ENCODE results near the gene GPM6B. TPM values are rescaled to one million over a fixed set of nuclear protein-coding genes. Genes with fewer than 3 reads are reported as not detected.
A peak's percentile ranks its signal among the peaks of the same experiment; 100 is the strongest.

The GPM6B gene
- total and polyA plus RNA-seq, 7 donors, result 1.1 to 3.9 (median 2.5) TPM

DNA sequence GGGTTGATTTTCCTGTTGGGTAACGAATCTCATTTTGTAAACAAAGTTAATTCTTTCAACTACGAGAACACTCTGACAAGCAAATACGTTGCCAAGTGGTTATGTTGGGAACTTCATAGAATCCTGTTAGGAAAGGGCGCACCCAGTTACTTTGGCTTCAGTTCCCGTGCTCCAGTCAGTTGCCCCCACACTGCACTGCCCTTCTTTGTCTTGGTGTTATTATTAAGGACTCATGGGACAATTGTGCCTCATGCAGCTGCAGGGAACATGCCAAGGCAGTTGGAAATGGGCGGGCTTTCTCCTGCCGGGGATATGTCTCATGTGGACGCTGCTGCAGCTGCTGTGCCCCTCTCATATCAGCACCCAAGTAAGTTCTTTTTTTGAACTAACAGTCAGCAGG, 53.4 kb downstream of the GPM6B start:
- ATAC-seq (peak in 2 of 4 donors; percentile 19 to 40), DNase-seq (peak in 1 of 2 donors; percentile 56)
- WGBS, 3 donors, result 41 to 50% (median 46%) methylated on average over 8 of the region's 8 CpGs
- no peaks in the 10 kb centered on the region for H3K27me3 ChIP-seq (ENCODE audit: insufficient read depth in 3 of 3, low read length in 2 of 3)
- no peak overlapping the region for H3K27ac ChIP-seq
- TF ChIP-seq, protein P1, sequence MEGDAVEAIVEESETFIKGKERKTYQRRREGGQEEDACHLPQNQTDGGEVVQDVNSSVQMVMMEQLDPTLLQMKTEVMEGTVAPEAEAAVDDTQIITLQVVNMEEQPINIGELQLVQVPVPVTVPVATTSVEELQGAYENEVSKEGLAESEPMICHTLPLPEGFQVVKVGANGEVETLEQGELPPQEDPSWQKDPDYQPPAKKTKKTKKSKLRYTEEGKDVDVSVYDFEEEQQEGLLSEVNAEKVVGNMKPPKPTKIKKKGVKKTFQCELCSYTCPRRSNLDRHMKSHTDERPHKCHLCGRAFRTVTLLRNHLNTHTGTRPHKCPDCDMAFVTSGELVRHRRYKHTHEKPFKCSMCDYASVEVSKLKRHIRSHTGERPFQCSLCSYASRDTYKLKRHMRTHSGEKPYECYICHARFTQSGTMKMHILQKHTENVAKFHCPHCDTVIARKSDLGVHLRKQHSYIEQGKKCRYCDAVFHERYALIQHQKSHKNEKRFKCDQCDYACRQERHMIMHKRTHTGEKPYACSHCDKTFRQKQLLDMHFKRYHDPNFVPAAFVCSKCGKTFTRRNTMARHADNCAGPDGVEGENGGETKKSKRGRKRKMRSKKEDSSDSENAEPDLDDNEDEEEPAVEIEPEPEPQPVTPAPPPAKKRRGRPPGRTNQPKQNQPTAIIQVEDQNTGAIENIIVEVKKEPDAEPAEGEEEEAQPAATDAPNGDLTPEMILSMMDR (IDR thresholded peaks at IDR 0.05), result no peak
- H3K4me1 ChIP-seq, result no peaks in the 10 kb centered on the region
- H3K36me3 ChIP-seq (ENCODE audit: insufficient read depth in 1 of 2, low read depth in 1 of 2), result peaks cover 0 to 83% of the 10 kb centered on the region in 2 donors
- H3K4me3 ChIP-seq, result no peak overlapping the region
- H3K9me3 ChIP-seq, result no peaks in the 10 kb centered on the region
- intact Hi-C loops (cut with DNase I), result no loop called here

DNA sequence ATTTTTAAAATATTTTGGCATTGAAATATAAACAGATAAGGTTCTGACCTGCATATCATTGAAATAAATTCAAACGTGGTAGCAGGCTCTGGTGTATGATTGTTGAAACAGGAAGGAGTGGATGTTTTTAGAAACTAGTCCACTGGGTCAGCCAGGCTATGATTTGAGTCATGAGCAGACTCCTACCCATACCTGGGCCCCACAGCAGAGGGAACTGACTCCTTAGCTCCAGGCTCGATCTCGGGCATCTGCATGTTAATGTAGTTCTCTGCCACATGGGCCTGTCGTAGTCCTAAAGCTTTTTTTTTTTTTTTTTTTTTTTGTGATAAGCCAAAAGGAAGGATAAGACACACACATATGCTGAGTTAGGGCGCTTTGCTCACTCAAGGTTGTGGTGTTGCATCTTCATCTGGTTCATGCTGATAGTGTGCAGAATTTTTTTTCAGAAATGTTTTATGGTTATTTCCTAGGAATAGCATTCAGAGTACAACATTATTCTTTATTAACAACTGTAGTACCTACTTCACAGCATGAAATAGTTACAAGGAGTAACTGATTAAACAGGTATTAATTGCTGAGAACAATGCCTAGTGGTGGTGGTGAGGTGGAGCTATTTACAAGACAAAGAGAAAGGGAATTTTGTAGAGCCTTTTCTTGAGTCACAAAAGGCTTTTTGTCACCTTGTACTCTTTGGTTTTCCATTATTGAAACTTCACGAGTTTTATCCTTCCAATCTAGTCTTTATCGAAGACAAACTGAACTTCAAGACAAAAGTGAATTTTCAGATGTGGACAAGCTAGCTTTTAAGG, 55.1 kb downstream of the GPM6B start:
- Histone ChIP-seq H3K9me3 (no peaks in the 10 kb centered on the region), H3K4me1 (no peaks in the 10 kb centered on the region), H3K36me3 (ENCODE audit: insufficient read depth in 1 of 2, low read depth in 1 of 2) (peaks cover 0 to 83% of the 10 kb centered on the region in 2 donors), H3K27me3 (ENCODE audit: insufficient read depth in 3 of 3, low read length in 2 of 3) (no peaks in the 10 kb centered on the region), H3K4me3 (no peak overlapping the region), H3K27ac (no peak overlapping the region)
- WGBS, 3 donors, result 69 to 74% (median 70%) methylated on average over 7 of the region's 7 CpGs
- intact Hi-C loops (cut with DNase I), result no loop called here
- no peak for ATAC-seq
- TF ChIP-seq, protein P1 (IDR thresholded peaks at IDR 0.05), result no peak
- DNase-seq, result no peak

DNA sequence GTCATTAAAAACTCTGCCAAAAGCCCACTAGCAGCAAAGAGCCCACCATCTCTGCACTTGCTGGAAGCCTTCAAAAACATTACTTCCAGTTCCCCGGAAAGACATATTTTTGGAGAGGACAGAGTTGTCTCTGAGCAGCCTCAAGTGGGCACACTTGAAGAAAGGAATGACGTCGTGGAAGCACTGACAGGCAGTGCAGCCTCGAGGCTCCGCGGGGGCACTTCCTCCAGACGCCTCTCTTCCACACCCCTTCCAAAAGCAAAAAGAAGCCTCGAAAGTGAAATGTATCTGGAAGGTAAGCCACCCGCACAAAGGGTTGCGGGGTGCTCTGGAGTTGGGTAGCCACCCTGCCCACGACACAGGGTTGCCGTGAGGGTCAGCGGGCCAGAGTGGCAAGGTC, 56.5 kb downstream of the GPM6B start:
- no peak overlapping the region for H3K4me3 ChIP-seq
- no peaks in the 10 kb centered on the region for H3K9me3 ChIP-seq
- peaks cover 0 to 80% of the 10 kb centered on the region in 2 donors for H3K36me3 ChIP-seq (ENCODE audit: insufficient read depth in 1 of 2, low read depth in 1 of 2)
- H3K4me1 ChIP-seq, result no peaks in the 10 kb centered on the region
- no peaks in the 10 kb centered on the region for H3K27me3 ChIP-seq (ENCODE audit: insufficient read depth in 3 of 3, low read length in 2 of 3)
- ATAC-seq, result no peak
- 75 to 87% (median 83%) methylated on average over 13 of the region's 13 CpGs for WGBS, 3 donors
- intact Hi-C loops (cut with DNase I), result no loop called here
- no peak for DNase-seq
- TF ChIP-seq, protein P1 (IDR thresholded peaks at IDR 0.05), result no peak
- no peak overlapping the region for H3K27ac ChIP-seq

DNA sequence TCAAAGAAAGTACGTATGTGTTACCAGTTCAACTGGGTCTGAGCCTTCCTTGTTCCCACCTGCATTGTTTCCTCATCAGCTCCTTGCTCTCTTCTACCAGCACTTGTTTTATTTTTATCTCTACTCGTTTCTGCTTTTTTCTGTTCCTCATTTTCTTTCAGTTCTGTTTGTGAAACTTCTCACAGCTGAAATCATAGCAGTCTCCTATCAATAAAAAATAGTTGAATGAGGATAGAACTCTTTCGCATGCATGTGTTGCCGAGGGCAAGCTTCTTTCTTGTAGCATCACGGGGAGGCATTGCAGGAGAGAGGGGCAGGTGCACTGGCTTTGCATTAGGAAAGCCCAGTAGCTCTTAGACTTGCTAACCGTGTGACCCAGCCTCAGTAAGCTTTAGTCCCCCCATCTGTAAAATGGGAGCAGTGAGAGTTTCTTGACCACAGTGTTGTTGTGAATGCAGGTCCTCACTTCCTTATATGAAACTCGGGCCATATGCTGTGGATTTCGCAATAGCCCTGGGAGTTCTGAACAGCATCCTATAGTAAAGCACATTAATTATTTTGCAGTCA, 57.7 kb downstream of the GPM6B start:
- 83 to 91% (median 86%) methylated on average over 8 of the region's 8 CpGs for WGBS, 3 donors
- TF ChIP-seq, protein P1 (IDR thresholded peaks at IDR 0.05), result no peak
- intact Hi-C loops (cut with DNase I), result no loop called here
- no peak for DNase-seq
- Histone ChIP-seq H3K9me3 (no peaks in the 10 kb centered on the region), H3K4me1 (no peaks in the 10 kb centered on the region), H3K4me3 (no peak overlapping the region), H3K27ac (no peak overlapping the region), H3K27me3 (ENCODE audit: insufficient read depth in 3 of 3, low read length in 2 of 3) (no peaks in the 10 kb centered on the region), H3K36me3 (ENCODE audit: insufficient read depth in 1 of 2, low read depth in 1 of 2) (peaks cover 0 to 79% of the 10 kb centered on the region in 2 donors)
- ATAC-seq, result no peak

Data from psoas muscle (tissue), 8 donors.